OCI-LY1 (cell line): ENCODE measurements around the gene KCNIP4.

Experiments
- EZH2 ChIP-seq: fragments of 200-600 bp; sonication (generic), shearing (Covaris generic); IDR thresholded peaks from 2 replicates; pipeline ENCODE4 v1.8.0; 2017; ENCODE audit warnings: borderline replicate concordance, mixed run types, mild to moderate bottlenecking, antibody characterized with exemption, low read length, moderate library complexity, mixed read lengths
- TF ChIP-seq, protein P1 (sequence below): fragments of 200-600 bp; sonication (generic), shearing (Covaris generic); IDR thresholded peaks from 2 replicates; pipeline ENCODE4 v1.5.1; 2017; ENCODE audit warnings: mild to moderate bottlenecking, antibody characterized with exemption, low read length, moderate library complexity, mixed read lengths

DNA sequence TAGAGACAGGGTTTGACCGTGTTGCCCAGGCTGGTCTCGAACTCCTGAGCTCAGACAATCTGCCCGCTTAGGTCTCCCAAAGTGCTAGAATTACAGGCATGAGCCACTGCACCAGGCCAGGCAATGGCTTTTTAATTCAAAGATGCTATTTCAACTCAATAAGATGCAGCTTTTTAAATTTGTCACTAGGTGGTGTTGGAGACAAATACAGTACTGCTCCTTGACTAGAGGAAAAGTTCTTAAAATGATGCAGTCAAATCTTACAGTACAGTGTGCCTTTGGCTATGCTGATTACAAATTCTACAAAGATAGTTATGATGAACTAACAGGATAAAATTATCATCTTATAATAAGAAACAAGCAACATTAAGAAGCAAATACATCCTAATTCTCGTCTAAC lies 441.1 kb downstream of the KCNIP4 start:
- TF ChIP-seq, protein P1, sequence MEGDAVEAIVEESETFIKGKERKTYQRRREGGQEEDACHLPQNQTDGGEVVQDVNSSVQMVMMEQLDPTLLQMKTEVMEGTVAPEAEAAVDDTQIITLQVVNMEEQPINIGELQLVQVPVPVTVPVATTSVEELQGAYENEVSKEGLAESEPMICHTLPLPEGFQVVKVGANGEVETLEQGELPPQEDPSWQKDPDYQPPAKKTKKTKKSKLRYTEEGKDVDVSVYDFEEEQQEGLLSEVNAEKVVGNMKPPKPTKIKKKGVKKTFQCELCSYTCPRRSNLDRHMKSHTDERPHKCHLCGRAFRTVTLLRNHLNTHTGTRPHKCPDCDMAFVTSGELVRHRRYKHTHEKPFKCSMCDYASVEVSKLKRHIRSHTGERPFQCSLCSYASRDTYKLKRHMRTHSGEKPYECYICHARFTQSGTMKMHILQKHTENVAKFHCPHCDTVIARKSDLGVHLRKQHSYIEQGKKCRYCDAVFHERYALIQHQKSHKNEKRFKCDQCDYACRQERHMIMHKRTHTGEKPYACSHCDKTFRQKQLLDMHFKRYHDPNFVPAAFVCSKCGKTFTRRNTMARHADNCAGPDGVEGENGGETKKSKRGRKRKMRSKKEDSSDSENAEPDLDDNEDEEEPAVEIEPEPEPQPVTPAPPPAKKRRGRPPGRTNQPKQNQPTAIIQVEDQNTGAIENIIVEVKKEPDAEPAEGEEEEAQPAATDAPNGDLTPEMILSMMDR = no peak; the same call in 1 of the 2 replicates
- TF ChIP-seq EZH2 = no peak
